ENCODE measurements around the gene RPS26. TPM values are rescaled to one million over a fixed set of nuclear protein-coding genes. Genes with fewer than 3 reads are reported as not detected.

RPS26 gene
- total and polyA plus RNA-seq, 2 donors = 96.2 to 774 TPM

DNA sequence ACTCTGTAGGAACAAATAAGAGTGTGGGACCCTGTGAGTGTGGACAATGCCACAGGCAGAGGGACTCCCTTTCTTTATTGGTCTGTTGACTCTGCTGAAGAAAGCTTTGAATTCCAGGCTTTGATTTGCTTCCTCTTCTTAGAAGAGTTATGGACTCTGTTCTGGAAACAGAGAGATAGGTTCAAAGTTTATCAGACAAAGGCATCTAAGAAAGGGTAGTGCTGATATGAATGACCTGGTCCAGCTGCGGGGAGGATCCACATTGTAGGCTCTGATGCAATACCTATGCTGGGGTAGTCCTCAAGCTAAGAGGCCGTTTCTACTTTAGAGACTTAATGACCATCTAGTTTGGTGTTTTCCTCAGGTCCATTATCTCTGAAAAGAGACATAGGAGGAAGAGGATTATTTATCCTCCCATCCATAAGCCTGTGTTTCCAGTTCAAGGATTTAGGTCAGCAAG, 31.6 kb upstream of the RPS26 start:
- no peak for DNase-seq (ENCODE audit: extremely low spot score)
- Histone ChIP-seq H3K36me3 (ENCODE audit: insufficient read depth) (no peaks in the 10 kb centered on the region), H3K27ac (ENCODE audit: low read depth) (no peak overlapping the region), H3K4me3 (ENCODE audit: low read depth, low read length) (no peak overlapping the region), H3K4me1 (ENCODE audit: insufficient read depth) (no peaks in the 10 kb centered on the region)
- WGBS = 71% methylated on average over 2 of the region's 2 CpGs

DNA sequence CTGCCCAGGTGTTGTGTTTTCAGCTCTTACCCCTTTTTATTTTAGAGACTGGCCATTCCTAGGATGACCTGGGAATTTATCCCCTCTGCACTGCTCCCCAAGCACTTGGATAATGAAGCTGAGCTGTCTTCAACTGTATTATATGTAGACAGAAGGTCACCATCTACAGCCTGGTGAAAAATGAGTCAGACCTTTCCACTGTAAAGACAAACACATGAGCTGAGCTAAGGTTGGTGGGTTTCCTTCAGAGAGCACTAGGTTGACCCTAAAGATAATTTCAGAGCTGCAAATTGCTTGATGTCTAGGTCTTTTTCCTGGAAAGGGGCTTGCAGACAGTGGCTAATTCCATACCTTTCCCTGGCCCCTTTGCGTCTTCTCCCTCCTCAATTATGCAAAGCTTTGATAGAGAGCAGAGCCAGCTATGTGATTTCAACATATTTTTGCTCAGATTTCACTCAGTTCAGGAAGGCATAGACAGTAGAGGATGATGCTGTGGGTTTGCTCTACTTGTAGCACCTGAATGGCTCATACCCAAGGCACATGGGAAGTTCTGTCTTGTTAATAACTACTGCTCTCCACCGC, 30.1 kb upstream of the RPS26 start:
- WGBS = 94% methylated on average over 2 of the region's 2 CpGs
- Histone ChIP-seq H3K36me3 (ENCODE audit: insufficient read depth) (no peaks in the 10 kb centered on the region), H3K27ac (ENCODE audit: low read depth) (no peak overlapping the region), H3K4me1 (ENCODE audit: insufficient read depth) (no peaks in the 10 kb centered on the region), H3K4me3 (ENCODE audit: low read depth, low read length) (no peak overlapping the region)
- no peak for DNase-seq (ENCODE audit: extremely low spot score)

DNA sequence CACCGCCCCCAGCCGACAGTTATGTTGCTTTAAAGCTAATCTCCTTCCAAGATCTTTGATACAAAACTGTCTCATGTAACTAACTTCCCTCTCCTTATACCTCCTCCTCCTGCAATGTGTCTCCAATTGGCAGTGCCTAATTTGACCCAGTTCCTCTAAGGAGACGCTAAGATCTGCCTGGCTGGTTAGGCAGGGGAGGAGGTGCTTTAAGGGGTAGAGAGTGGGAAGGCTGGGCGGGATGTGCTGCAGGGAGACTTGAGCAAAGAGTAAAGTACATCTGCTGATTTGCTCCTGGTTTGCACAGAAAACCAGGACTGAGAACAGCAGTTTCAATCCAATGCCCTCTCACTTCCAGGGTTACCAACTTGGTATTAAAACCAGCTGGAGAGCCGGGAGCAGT, 28.2 kb upstream of the RPS26 start:
- H3K4me3 ChIP-seq (ENCODE audit: low read depth, low read length) = no peak overlapping the region
- no peak for DNase-seq (ENCODE audit: extremely low spot score)
- no peaks in the 10 kb centered on the region for H3K4me1 ChIP-seq (ENCODE audit: insufficient read depth)
- 80% methylated on average over 5 of the region's 5 CpGs for WGBS
- H3K27ac ChIP-seq (ENCODE audit: low read depth) = no peak overlapping the region
- H3K36me3 ChIP-seq (ENCODE audit: insufficient read depth) = no peaks in the 10 kb centered on the region

DNA sequence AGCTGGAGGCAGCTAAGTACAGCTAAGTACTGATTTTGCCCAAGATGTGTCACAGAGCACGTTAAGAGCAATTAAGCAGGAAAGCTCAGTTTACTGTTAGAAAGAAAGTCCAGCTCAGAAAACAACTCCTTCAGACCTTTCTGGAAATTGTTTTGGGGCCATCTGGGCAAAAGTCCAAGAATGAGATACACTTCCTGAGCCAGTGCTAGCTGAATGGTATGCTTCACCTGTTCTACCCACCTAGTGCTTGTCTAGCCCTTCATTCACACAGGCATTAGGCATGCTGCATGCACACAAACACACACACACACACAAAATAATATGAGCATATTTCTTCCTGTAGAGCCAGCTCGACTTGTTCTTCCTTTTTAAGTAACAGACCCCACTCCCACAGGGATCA, 27.5 kb upstream of the RPS26 start:
- Histone ChIP-seq H3K27ac (ENCODE audit: low read depth) (no peak overlapping the region), H3K4me1 (ENCODE audit: insufficient read depth) (no peaks in the 10 kb centered on the region), H3K4me3 (ENCODE audit: low read depth, low read length) (no peak overlapping the region), H3K36me3 (ENCODE audit: insufficient read depth) (no peaks in the 10 kb centered on the region)
- DNase-seq (ENCODE audit: extremely low spot score) = no peak
- 51% methylated on average over 2 of the region's 2 CpGs for WGBS

DNA sequence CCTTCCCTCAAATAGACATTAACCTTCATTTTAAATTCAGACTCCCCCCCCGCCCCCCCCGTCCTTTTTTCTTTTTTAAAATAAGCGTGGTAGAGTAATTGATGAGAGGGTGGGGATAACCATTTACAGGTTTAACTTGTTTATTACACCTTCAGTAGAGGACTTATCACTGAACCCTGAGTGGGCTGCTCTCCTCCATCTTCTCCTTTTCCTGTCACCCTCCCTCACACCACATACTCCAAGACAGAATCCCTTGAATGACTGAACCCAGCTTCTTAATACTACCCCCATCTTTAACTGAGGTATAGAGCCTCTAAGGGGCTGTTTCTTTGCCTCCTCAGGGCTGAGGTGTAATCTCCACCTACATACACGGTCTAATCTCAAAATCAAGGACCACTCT, 24.5 kb upstream of the RPS26 start:
- DNase-seq (ENCODE audit: extremely low spot score) = no peak
- no peaks in the 10 kb centered on the region for H3K36me3 ChIP-seq (ENCODE audit: insufficient read depth)
- no peak overlapping the region for H3K4me3 ChIP-seq (ENCODE audit: low read depth, low read length)
- 85% methylated on average over 4 of the region's 4 CpGs for WGBS
- H3K27ac ChIP-seq (ENCODE audit: low read depth) = no peak overlapping the region
- no peaks in the 10 kb centered on the region for H3K4me1 ChIP-seq (ENCODE audit: insufficient read depth)

DNA sequence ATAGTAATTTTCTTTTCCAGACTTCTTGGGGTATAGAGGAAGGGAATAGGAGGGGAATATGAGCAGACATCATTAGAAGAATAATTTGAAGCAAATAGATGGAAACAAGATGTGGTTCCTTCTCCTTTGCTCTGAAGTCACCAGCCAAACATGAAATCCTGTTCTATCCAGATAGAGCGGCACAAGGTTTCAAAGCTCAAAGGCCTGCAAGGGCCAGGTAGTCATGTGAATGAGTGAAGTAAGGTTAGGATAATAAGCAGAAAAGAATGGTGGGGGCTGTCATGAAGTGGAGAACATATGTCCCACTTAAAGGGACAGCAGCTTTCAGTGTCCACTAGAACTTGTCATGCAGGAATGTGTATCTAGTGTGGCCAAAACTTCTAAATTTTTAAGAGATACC, 23.4 kb upstream of the RPS26 start:
- no peak overlapping the region for H3K4me3 ChIP-seq (ENCODE audit: low read depth, low read length)
- WGBS = 96% methylated on average over 1 of the region's 1 CpG

DNA sequence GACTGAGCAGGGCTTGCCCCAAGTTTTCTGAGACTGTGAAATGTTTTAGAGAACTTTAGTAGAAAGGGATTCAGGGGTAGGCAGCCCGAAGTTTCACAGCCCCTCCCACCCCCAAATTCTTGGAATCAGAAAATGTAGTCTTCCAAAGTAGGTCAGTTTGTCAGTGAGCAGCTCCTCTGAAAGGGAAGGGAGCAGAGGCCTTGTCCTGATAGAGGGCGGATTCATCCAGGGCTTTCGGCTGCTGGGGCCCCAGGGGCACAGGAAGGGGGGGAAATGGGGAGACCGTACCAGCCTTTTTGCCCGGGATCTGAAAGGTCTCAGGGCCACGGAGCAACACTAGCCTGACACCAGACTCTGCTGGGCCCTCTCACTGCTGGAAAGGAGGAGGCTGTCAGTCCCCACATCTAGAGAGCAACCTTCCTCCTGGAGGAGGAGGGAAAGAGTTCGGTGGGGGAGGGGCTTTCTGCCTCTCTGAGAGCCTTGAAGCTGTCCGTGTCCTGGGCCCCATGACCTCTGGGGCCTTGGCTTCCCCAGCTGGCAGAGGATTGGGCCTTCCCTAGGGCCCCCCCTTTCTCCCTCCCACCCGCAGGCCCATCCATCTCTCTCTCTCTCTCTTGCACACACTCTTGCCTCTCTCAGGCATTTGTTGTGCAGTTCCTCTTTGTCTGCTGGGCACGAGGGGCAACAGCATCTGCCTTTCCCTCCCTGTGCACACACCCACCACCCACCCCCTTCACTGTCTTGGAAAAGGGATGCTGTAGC, 21.1 kb upstream of the RPS26 start, which contains the start of gene IKZF4:
Gene IKZF4 (plus strand): TSS at position 621 of the 762 bp plus-strand sequence. CDS start 451 bp downstream, outside the sequence.
- Histone ChIP-seq H3K36me3 (ENCODE audit: insufficient read depth) (no peaks in the 10 kb centered on the region), H3K4me1 (ENCODE audit: insufficient read depth) (no peaks in the 10 kb centered on the region), H3K4me3 (ENCODE audit: low read depth, low read length) (peak within 1 kb of the TSS; percentile 38), H3K27ac (ENCODE audit: low read depth) (peak within 1 kb of the TSS; percentile 77)
- no peak for DNase-seq (ENCODE audit: extremely low spot score)
- 7% methylated on average over 10 of the region's 10 CpGs for WGBS

More for the DNA sequence above, 23.4 kb upstream of the RPS26 start:
- Histone ChIP-seq H3K27ac (ENCODE audit: low read depth) (no peak overlapping the region), H3K36me3 (ENCODE audit: insufficient read depth) (no peaks in the 10 kb centered on the region), H3K4me1 (ENCODE audit: insufficient read depth) (no peaks in the 10 kb centered on the region)
- DNase-seq (ENCODE audit: extremely low spot score) = no peak

DNA sequence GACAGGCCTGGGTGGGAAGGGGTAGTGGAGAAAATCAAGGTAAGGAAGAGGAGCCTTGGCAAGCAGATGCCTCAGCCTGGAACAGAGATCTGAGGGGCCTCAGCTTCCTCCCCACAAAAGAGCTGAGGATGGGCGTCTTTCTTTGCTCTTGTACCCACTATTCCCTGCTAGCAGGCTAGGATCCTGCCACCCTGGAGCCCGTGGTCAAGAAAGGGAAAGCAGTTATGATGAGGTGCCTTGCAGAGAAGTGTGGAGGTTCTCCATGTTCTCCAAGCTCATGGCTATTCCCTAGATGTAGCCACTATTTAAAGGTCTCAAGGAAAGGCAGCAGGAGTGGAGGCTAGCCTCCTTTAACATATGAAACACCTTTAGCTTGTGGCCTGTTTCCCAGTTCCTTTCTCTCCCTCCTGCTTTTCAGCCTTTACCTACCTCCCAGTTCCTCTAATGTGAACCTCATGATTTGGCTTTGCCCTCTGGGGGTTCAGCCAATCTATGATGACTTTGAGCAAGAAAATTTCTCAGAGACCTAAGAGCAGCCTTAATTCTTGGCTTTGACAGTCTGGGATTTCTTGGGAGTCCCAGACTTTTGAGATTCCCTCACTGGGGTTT, 19.7 kb upstream of the RPS26 start:
- 15% methylated on average over 2 of the region's 2 CpGs for WGBS
- no peak for DNase-seq (ENCODE audit: extremely low spot score)
- Histone ChIP-seq H3K36me3 (ENCODE audit: insufficient read depth) (no peaks in the 10 kb centered on the region), H3K4me1 (ENCODE audit: insufficient read depth) (no peaks in the 10 kb centered on the region), H3K4me3 (ENCODE audit: low read depth, low read length) (peak overlapping the region; percentile 38), H3K27ac (ENCODE audit: low read depth) (no peak overlapping the region)

DNA sequence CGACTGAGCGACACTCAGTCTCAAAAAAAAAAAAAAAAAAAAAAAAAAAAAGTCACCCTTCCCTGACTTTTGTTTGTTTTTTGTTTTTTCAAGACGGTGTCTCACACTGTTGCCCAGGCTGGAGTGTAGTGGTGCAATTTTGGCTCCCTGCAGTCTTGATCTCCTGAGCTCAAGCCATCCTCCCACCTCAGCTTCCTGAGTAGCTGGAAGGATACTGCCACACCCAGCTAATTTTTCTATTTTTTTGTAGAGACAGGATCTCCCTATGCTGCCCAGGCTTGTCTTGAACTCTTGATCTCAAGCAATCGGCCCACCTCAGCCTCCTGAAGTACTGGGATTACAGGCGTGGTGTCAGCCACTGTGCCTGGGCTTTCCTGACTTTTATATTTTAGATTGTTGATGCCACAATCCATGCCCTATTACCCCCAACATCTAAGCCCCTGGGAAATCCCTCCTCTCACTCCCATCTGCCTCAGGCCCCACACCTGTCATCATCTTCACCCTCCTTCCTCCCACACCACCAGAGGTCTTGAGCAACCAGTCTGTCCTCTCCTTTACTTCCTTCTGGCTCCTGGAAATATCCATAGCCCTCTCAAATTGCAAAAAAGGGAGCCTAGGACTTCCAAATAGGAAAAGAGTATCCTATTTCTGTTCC, 13.1 kb upstream of the RPS26 start:
- Histone ChIP-seq H3K36me3 (ENCODE audit: insufficient read depth) (no peaks in the 10 kb centered on the region), H3K4me3 (ENCODE audit: low read depth, low read length) (no peak overlapping the region), H3K27ac (ENCODE audit: low read depth) (no peak overlapping the region), H3K4me1 (ENCODE audit: insufficient read depth) (no peaks in the 10 kb centered on the region)
- 72% methylated on average over 5 of the region's 5 CpGs for whole genome bisulfite sequencing
- no peak for DNase-seq (ENCODE audit: extremely low spot score)

DNA sequence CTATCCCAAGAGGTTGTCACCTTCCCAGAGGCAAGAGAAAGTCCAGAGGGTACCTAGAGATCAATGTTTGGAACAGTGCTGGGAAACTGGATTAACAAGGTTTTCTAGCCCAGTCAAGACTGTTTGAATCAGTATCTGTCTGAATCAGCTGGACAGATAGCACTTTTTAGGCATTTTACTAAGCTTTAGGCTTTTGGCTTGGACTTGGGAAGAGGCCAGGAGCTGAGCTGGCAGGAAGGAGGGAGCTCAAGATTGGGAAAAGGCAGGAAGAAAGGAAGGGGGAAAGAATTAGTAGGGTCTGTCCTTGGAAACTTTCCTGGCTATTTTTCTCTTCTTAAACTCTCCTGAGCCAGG, 12.6 kb upstream of the RPS26 start:
- Histone ChIP-seq H3K4me3 (ENCODE audit: low read depth, low read length) (no peak overlapping the region), H3K27ac (ENCODE audit: low read depth) (no peak overlapping the region), H3K36me3 (ENCODE audit: insufficient read depth) (no peaks in the 10 kb centered on the region), H3K4me1 (ENCODE audit: insufficient read depth) (no peaks in the 10 kb centered on the region)
- no peak for DNase-seq (ENCODE audit: extremely low spot score)

DNA sequence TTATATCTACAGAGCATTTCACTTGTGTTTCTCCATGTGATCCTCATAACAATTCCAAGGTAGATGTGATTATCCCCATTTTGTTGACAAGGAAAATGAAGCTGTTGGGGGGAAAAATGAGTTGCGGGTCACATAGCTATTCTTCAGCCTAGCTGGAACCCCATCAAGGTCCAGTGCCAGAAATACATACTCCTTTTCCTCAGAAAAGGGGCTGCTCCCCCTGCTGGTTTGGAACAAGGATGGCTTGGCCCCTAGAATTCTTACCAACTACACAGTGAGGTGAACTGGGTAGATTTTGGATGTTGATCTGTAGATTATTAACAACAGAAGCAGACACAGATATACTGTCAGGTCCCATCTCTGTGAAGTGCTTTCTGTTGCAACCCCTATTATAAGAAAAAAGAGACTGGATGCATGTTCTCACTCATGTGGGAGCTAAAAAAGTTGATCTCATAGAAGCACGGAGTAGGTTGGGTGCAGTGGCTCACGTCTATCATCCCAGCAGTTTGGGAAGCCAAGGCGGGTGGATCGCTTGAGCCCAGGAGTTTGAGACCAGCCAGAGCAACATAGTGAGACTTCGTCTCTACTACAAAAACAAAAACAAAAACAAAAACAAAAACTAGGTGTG, 11.9 kb upstream of the RPS26 start:
- Histone ChIP-seq H3K36me3 (ENCODE audit: insufficient read depth) (no peaks in the 10 kb centered on the region), H3K4me3 (ENCODE audit: low read depth, low read length) (no peak overlapping the region), H3K4me1 (ENCODE audit: insufficient read depth) (no peaks in the 10 kb centered on the region), H3K27ac (ENCODE audit: low read depth) (no peak overlapping the region)
- no peak for DNase-seq (ENCODE audit: extremely low spot score)
- WGBS = 80% methylated on average over 6 of the region's 6 CpGs

DNA sequence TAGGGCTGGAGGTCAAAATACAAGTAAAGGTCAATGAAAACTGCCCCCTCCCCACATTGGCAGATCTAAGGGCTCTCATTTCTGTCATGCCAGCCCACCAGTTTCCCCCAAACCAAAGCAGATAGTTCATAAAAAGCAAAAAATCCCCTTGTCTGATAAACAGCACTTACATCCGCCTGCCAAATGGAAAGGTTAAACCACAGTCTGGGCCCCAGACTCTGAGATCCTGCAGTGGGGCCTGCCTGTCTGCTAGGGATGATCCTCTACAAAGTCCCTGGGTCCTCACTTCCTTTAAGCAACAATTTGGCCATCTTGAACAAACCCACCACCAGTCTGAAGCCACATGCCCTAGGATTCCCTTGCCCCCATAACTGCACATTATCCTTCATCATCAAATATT, 9.7 kb upstream of the RPS26 start:
- DNase-seq (ENCODE audit: extremely low spot score) = no peak
- Histone ChIP-seq H3K4me3 (ENCODE audit: low read depth, low read length) (no peak overlapping the region), H3K4me1 (ENCODE audit: insufficient read depth) (no peaks in the 10 kb centered on the region), H3K36me3 (ENCODE audit: insufficient read depth) (peaks cover 2% of the 10 kb centered on the region), H3K27ac (ENCODE audit: low read depth) (no peak overlapping the region)
- 79% methylated on average over 1 of the region's 1 CpG for WGBS

DNA sequence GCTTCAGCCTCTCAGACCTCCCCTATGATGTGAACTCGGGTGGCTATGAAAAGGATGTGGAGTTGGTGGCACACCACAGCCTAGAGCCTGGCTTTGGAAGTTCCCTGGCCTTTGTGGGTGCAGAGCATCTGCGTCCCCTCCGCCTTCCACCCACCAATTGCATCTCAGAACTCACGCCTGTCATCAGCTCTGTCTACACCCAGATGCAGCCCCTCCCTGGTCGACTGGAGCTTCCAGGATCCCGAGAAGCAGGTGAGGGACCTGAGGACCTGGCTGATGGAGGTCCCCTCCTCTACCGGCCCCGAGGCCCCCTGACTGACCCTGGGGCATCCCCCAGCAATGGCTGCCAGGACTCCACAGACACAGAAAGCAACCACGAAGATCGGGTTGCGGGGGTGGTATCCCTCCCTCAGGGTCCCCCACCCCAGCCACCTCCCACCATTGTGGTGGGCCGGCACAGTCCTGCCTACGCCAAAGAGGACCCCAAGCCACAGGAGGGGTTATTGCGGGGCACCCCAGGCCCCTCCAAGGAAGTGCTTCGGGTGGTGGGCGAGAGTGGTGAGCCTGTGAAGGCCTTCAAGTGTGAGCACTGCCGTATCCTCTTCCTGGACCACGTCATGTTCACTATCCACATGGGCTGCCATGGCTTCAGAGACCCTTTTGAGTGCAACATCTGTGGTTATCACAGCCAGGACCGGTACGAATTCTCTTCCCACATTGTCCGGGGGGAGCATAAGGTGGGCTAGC, 7.0 kb upstream of the RPS26 start:
- WGBS = 86% methylated on average over 21 of the region's 21 CpGs
- no peak overlapping the region for H3K27ac ChIP-seq (ENCODE audit: low read depth)
- DNase-seq (ENCODE audit: extremely low spot score) = no peak
- no peak overlapping the region for H3K4me3 ChIP-seq (ENCODE audit: low read depth, low read length)
- H3K4me1 ChIP-seq (ENCODE audit: insufficient read depth) = no peaks in the 10 kb centered on the region
- peaks cover 2% of the 10 kb centered on the region for H3K36me3 ChIP-seq (ENCODE audit: insufficient read depth)
